Central memory CD4-positive, alpha-beta T cell (primary cell): ENCODE data around the gene TUBB.
"Not testable (repeated sequence)": the region's sequence is repeated elsewhere in the genome, so short reads cannot be mapped to it uniquely, and the experiment has no call there.

ENCODE experiments used
- DNase-seq: peaks from one replicate; pipeline ENCODE4 v3.0.0; 2022

Gene TUBB

GRCh38 chr6:30687659-30688431 lies 32.3 kb upstream of the TUBB start:
- DNase-seq = no peak

GRCh38 chr6:30688569-30688968 lies 31.6 kb upstream of the TUBB start:
- DNase-seq = no peak

GRCh38 chr6:30689022-30689865 lies 30.9 kb upstream of the TUBB start:
- DNase-seq = no peak

GRCh38 chr6:30689985-30690384 lies 30.2 kb upstream of the TUBB start:
- DNase-seq = no peak

- DNase-seq = peak; percentile 52
These were observed 29.5 kb upstream of the TUBB start, which contains the start of gene NRM for GRCh38 chr6:30690403-30691207. Gene NRM (minus strand): TSS chr6:30690984. CDS start chr6:30690974, 10 bp downstream.

GRCh38 chr6:30691208-30691847 lies 28.8 kb upstream of the TUBB start:
- no peak for DNase-seq

GRCh38 chr6:30696432-30696831 lies 23.7 kb upstream of the TUBB start:
- no peak for DNase-seq

- DNase-seq = no peak
These were observed 19.8 kb upstream of the TUBB start for GRCh38 chr6:30700340-30700739.

- no peak for DNase-seq
These were observed 17.1 kb upstream of the TUBB start for GRCh38 chr6:30703011-30703410.

GRCh38 chr6:30703821-30704220 lies 16.3 kb upstream of the TUBB start:
- DNase-seq = no peak

- DNase-seq = no peak
These were observed 14.5 kb upstream of the TUBB start for GRCh38 chr6:30705620-30706019.

- DNase-seq = no peak
These were observed 12.8 kb upstream of the TUBB start for GRCh38 chr6:30707281-30707850.

GRCh38 chr6:30709101-30709868 lies 10.9 kb upstream of the TUBB start:
- DNase-seq = no peak

GRCh38 chr6:30711758-30712380 lies 8.3 kb upstream of the TUBB start:
- no peak for DNase-seq

- DNase-seq = no peak
These were observed 7.7 kb upstream of the TUBB start for GRCh38 chr6:30712441-30712945.

GRCh38 chr6:30714263-30714662 lies 5.9 kb upstream of the TUBB start:
- DNase-seq = no peak

- DNase-seq = no peak
These were observed 3.3 kb upstream of the TUBB start for GRCh38 chr6:30716879-30717128.

- DNase-seq = peak; percentile 100
These were observed 2.9 kb upstream of the TUBB start, which contains the start of gene MDC1 for GRCh38 chr6:30717129-30717844. Gene MDC1 (minus strand): TSS chr6:30717281. CDS start chr6:30715175, 2,106 bp downstream.

GRCh38 chr6:30717845-30718720 lies 2.1 kb upstream of the TUBB start:
- DNase-seq = not testable (repeated sequence)
